Heart right ventricle (tissue), 16 donors: ENCODE results near the gene MUC4. TPM values are rescaled to one million over a fixed set of nuclear protein-coding genes. Genes with fewer than 3 reads are reported as not detected.

ENCODE experiments used
- ATAC-seq, 8 donors: fragments of 200-7000 bp; cut with Tn5 transposase; one replicate each; pipeline ENCODE4 v1.9.1; 2020; ENCODE audit warnings: mild to moderate bottlenecking in 8 of 8, moderate library complexity in 8 of 8, moderate number of reproducible peaks in 1 of 8
- DNase-seq, 2 donors: peaks; one replicate each; pipeline ENCODE4 v3.0.0-alpha.2; 2020
- H3K27ac ChIP-seq, 10 donors: fragments of 200-600 bp; sonication (generic) in 2 of 10; one replicate each; pipeline versions ENCODE4 v1.5.0 to v1.8.0; 2020 to 2022; ENCODE audit warnings: mild to moderate bottlenecking in 3 of 10
- H3K27me3 ChIP-seq, 7 donors: fragments of 200-600 bp; one replicate each; pipeline ENCODE4 v1.8.0; 2021 to 2022; ENCODE audit warnings: mild to moderate bottlenecking in 2 of 7
- H3K36me3 ChIP-seq, 9 donors: fragments of 200-600 bp; sonication (generic) in 1 of 9; one replicate each; pipeline versions ENCODE4 v1.5.0 to v1.8.0; 2020 to 2022; ENCODE audit warnings: mild to moderate bottlenecking in 2 of 9
- H3K4me1 ChIP-seq, 9 donors: fragments of 200-600 bp; sonication (generic) in 1 of 9; one replicate each; pipeline versions ENCODE4 v1.5.0 to v1.8.0; 2020 to 2022; ENCODE audit warnings: mild to moderate bottlenecking in 4 of 9
- H3K4me3 ChIP-seq, 10 donors: fragments of 200-600 bp; sonication (generic) in 2 of 10; one replicate each; pipeline versions ENCODE4 v1.5.0 to v1.8.0; 2020 to 2022; ENCODE audit warnings: mild to moderate bottlenecking in 7 of 10, moderate library complexity in 2 of 10
- H3K9me3 ChIP-seq, 11 donors: fragments of 200-600 bp in 10 of 11; sonication (generic) in 2 of 11; one replicate each; pipeline versions ENCODE4 v1.5.0 to v1.8.0; 2013 to 2022; ENCODE audit warnings: mild to moderate bottlenecking in 2 of 11, control low read depth in 1 of 11, moderate library complexity in 1 of 11
- WGBS, 2 donors: extraction: QIAGEN DNeasy Blood & Tissue Kit; methylation state at CpG; one replicate each; pipeline ENCODE4 v1.1.7; 2013; ENCODE audit warnings: inconsistent platforms in 1 of 2; 5-methylcytosine and 5-hydroxymethylcytosine counted together
- intact Hi-C, 10 donors: fragments of 100-400 bp; cut with DNase I; formaldehyde crosslinking; loops; one replicate each; pipeline versions ENCODE4 v1.11.1 to v1.14.2; 2022
- polyA plus RNA-seq, 2 donors: library from polyadenylated mRNA; stranded (reverse); fragments of 200-250 nt; gene quantifications; one replicate each; pipeline ENCODE4 v1.2.3, GENCODE V29; 2013
- total RNA-seq, 10 donors: library from RNA; stranded (reverse); fragmentation: NEBNext Ultra II Directional in 3 of 10; extraction: Animal tissue kit (Norgen Biotek cat#: 25700) in 3 of 10; gene quantifications; one replicate each; pipeline versions ENCODE4 v1.2.1 to v1.2.4, GENCODE V29; 2021 to 2023
- TF ChIP-seq, protein P1 (sequence below), 9 donors: fragments of 200-600 bp; sonication (generic) in 2 of 9; IDR thresholded peaks; one replicate each; pipeline versions ENCODE4 v1.5.0 to v1.8.0; 2021 to 2022; ENCODE audit warnings: antibody characterized with exemption in 9 of 9, mild to moderate bottlenecking in 5 of 9, moderate library complexity in 1 of 9
- donor health status: Arrhythmogenic right ventricular cardiomyopathy.
- donor health status: ischemic (EF 13 %, LVEDD 7.1; RV severe dilation, severe dysfunction).
- donor health status: healthy with polysubstance abuse.
- donor health status: DM: no; HTN: yes; CAD: no.
- donor health status: DM: no; HTN: no; CAD: no.
- donor health status: ischemic (EF 25% LVEDD 6.9; RV normal size, moderate dysfunction).
- donor health status: ischemic (EF 25% LVEDD 5.7; RV mildly dilated, moderate dysfunction).
- donor health status: healthy.
- donor health status: DM: yes; HTN: yes; CAD: no.
- donor health status: Ischemic cardiomyopathy.
- donor health status: ischemic (EF 35%, LVEDD 5.7; RV mildly dilated, moderate dysfunction).
- donor health status: nonischemic (EF 11% LVEDD 7.7; RV severe dilation, severe dysfunction).
- donor health status: DM: yes; HTN: yes; CAD: no.
- donor health status: PGD.
- donor health status: ischemic (EF 29% LVEDD 5.4; RV normal size, mild dysfunction).
- donor health status: nonischemic (EF 23%, LVEDD 6.1; RV moderate dilation, normal function).

Gene MUC4
- total and polyA plus RNA-seq, 12 donors = 0.01 TPM; not detected in 11

DNA sequence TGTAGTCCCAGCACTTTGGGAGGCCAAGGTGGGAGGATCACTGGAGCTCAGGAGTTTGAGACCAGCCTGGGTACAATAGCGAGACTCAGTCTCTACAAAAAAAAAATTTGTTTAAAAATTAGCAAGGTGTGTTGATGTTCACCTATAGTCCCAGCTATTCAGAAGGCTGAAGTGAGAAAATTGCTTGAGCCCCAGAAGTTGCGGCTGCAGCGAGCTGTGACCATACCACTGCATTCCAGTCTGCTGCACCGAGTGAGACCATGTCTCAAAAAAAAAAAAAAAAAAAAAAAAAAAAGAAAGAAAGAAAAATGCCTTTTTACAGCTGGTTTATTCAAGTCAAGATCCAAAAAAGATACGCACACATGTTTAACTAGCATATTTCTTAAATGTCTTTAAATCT, 108.0 kb downstream of the MUC4 start:
- H3K4me3 ChIP-seq = no peak overlapping the region
- peaks cover 0 to 18% (median 7%) of the 10 kb centered on the region in 9 donors for H3K36me3 ChIP-seq
- no peak overlapping the region for H3K27ac ChIP-seq
- H3K9me3 ChIP-seq = no peaks in the 10 kb centered on the region
- intact Hi-C loops = loop anchor here in 1 of 10 donors (10.0 kb wide), 1 partner anchor 79 kb away; no protein-coding TSS in a partner anchor
- H3K4me1 ChIP-seq = no peaks in the 10 kb centered on the region
- TF ChIP-seq, protein P1, sequence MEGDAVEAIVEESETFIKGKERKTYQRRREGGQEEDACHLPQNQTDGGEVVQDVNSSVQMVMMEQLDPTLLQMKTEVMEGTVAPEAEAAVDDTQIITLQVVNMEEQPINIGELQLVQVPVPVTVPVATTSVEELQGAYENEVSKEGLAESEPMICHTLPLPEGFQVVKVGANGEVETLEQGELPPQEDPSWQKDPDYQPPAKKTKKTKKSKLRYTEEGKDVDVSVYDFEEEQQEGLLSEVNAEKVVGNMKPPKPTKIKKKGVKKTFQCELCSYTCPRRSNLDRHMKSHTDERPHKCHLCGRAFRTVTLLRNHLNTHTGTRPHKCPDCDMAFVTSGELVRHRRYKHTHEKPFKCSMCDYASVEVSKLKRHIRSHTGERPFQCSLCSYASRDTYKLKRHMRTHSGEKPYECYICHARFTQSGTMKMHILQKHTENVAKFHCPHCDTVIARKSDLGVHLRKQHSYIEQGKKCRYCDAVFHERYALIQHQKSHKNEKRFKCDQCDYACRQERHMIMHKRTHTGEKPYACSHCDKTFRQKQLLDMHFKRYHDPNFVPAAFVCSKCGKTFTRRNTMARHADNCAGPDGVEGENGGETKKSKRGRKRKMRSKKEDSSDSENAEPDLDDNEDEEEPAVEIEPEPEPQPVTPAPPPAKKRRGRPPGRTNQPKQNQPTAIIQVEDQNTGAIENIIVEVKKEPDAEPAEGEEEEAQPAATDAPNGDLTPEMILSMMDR (IDR thresholded peaks at IDR 0.05) = no peak
- no peak for DNase-seq
- H3K27me3 ChIP-seq = no peaks in the 10 kb centered on the region
- no peak for ATAC-seq
- 88 to 90% methylated on average over 5 of the region's 5 CpGs for WGBS, 2 donors

DNA sequence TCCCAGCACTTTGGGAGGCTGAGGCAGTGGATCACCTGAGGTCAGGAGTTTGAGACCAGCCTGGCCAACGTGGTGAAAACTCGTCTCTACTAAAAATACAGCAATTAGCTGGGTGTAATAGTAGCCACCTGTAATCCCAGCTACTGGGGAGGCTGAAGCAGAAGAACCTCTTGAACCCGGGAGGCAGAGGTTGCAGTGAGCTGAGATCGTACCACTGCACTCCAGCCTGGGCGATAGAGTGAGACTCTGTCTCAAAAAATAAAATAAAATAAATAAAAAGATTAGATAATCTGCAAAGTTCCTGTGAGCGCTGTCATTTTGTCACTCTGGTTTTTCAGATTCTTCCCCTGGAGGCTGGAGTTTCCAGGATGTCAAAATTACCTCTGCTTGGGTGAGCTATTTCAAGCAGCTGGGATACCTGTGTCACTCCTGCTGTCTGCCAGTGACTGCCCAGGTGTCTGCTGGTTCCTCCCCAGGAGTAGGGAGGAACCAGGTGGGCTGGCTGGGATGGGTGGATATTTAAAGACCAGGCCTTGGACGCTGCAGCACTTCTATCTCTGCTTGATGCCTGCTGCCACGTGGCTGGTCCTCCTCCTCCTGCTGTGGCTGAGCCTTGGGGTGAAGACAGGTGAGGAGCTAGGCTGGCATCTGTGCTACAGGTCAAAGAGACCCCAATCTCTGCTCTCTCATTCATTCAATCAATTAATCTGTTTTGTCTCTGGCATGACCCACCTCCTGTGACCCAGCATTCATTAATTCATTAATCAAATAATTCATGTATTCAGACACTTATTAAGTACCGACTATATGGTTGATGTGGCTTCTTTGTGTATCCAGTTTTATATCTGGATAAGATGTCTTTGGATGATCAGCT, 110.5 kb downstream of the MUC4 start:
- no peak for DNase-seq
- Histone ChIP-seq H3K9me3 (no peaks in the 10 kb centered on the region), H3K4me1 (peaks cover 0 to 15% (median 0%) of the 10 kb centered on the region in 9 donors), H3K27me3 (no peaks in the 10 kb centered on the region), H3K4me3 (no peak overlapping the region), H3K36me3 (peaks cover 0 to 34% (median 13%) of the 10 kb centered on the region in 9 donors), H3K27ac (no peak overlapping the region)
- intact Hi-C loops = loop anchor here in 1 of 10 donors (10.0 kb wide), 1 partner anchor 76 kb away; no protein-coding TSS in a partner anchor
- TF ChIP-seq, protein P1 (IDR thresholded peaks at IDR 0.05) = no peak
- no peak for ATAC-seq
- 67 to 73% methylated on average over 9 of the region's 9 CpGs for WGBS, 2 donors

DNA sequence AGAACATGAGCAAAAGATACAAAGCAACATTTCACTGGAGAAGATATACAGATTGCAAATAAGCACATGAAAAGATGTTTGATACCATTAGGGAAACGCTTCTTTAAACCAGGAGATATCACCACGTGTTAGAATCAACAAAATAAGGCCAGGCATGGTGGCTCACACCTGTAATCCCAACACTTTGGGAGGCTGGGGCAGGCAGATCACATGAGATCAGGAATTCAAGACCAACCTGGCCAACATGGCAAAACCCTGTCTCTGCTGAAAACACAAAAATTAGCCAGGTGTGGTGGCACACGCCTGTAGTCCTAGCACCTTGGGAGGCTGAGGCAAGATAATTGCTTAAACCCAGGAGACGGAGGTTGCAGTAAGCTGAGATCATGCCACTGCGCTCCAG, 111.4 kb downstream of the MUC4 start:
- 84 to 90% methylated on average over 5 of the region's 5 CpGs for WGBS, 2 donors
- DNase-seq (no peak), ATAC-seq (no peak)
- TF ChIP-seq, protein P1 (IDR thresholded peaks at IDR 0.05) = no peak
- Histone ChIP-seq H3K27me3 (no peaks in the 10 kb centered on the region), H3K36me3 (peaks cover 0 to 43% (median 16%) of the 10 kb centered on the region in 9 donors), H3K4me1 (peaks cover 0 to 15% (median 0%) of the 10 kb centered on the region in 9 donors), H3K27ac (no peak overlapping the region), H3K9me3 (peaks cover 0 to under 1% (median 0%) of the 10 kb centered on the region in 11 donors), H3K4me3 (no peak overlapping the region)
- intact Hi-C loops = loop anchor here in 1 of 10 donors (10.0 kb wide), 1 partner anchor 76 kb away; no protein-coding TSS in a partner anchor

DNA sequence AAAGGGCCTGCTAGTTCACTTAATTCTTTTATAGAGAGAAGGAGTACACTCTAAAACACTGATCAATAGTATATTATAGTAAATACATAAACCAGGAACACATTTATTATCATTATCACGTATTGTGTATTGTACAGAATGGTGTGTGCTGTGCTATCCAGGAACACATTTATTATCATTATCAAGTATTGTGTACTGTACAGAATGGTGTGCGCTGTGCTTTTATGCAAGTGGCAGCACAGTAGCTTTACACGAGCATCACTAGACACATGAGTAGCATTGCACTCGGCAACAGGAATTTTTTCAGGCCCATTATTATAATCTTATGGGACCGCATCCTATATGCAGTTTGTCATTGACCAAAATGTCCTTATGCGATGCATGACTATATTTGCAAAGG, 111.9 kb downstream of the MUC4 start:
- Histone ChIP-seq H3K9me3 (peaks cover 0 to 4% (median 0%) of the 10 kb centered on the region in 11 donors), H3K27ac (no peak overlapping the region), H3K27me3 (no peaks in the 10 kb centered on the region), H3K36me3 (peaks cover 0 to 48% (median 20%) of the 10 kb centered on the region in 9 donors), H3K4me3 (no peak overlapping the region), H3K4me1 (peaks cover 0 to 15% (median 0%) of the 10 kb centered on the region in 9 donors)
- ATAC-seq = peak in 2 of 8 donors; percentile 13 to 19
- TF ChIP-seq, protein P1 (IDR thresholded peaks at IDR 0.05) = no peak
- intact Hi-C loops = loop anchor here in 2 of 10 donors (5.0 to 10.0 kb wide), 2 partner anchors 37 to 75 kb away; no protein-coding TSS in a partner anchor
- WGBS, 2 donors = 65 to 79% methylated on average over 6 of the region's 6 CpGs
- no peak for DNase-seq
